Raji (cell line): Measurements from ENCODE around the gene TMEM223.

Experiments used
- POLR2A ChIP-seq: IDR thresholded peaks from 2 replicates; pipeline ENCODE4 v1.6.1; 2011; ENCODE audit warnings: low read depth, low read length, control low read depth; ENCODE audit not compliant: insufficient read depth

The TMEM223 gene

DNA sequence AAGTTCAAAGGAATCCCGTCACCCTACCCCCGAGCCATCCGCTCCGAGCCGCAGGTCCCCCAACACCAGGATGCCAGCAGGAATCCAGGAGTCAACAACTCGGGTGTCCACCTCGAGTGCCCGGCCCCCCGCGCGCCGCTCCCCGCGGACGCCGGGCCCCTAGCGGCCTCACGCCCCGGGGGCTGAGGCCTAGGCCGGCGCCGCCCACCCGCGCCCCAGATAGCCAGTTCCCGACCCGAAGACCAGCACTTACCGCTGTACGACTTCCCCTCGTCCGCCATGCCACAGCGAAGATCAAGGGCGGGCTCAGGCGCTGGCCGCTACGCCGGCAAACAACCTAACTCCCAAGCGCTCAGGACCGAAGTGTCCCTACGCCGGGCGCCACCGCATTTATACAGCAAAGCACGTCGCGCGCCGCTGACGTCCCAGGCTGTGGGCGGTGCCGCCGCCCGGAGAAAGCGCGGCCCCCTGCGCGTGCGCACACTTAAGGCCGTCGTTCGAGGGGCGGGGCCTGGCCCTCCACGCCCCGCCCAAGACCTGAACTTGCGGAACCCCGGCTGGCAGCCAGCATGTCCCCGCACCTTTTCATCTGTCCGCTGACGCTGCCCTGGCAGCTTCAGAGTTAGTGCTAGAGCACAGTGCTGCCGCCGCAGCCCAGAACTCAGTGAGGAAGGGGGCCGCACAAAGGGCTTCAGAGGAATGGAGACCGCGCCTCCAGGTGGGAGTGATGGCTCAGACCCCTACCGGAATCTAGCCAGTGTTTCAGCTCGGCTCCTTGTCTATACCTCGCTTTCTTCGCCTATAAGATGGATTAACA, 13.5 kb upstream of the TMEM223 start, which contains the start of gene NXF1:
TSS of gene NXF1 (minus strand) at position 365 of the 817 bp plus-strand sequence. CDS start at position 281, 84 bp downstream.
- TF ChIP-seq POLR2A: peak; percentile 100

DNA sequence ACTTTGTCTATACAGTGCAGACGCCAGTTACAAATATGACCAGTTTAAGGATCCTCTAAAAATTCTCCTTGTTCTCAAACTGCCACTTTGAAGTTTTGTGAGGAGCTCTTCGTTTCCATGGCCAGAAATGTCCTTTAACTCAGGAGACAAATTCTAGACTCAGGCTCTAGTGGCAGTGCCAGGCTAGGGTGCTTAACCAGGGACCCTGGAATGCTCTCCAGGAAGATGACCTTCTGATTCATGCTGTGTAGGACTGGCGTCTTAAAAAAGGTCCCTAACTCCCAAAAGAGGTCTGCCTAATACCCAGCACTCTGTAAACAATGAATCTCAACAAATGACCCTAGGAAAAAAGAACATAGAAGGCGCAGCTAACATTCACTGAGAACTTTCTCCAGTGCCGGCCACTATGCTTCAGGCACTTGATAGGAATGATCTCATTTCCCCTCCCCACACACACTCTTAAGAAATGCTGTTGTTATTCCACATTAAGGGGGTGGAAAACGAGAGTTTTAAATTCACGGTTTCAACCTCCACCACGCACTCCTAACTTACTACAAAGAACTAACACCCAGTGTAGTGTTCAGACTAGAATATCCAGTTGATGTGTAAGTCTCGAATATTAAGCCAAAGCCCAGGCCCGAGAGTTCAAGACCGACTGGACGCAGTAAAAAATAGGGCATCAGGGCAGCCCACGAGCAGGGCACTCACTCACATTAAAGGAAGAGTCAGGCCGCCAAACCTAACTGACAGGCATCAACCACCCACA, 12.7 kb upstream of the TMEM223 start:
- no peak for TF ChIP-seq POLR2A

- TF ChIP-seq POLR2A: no peak
These were observed 9.3 kb upstream of the TMEM223 start for GRCh38 chr11:62801071-62801470.

GRCh38 chr11:62799486-62799885, 7.7 kb upstream of the TMEM223 start:
- no peak for TF ChIP-seq POLR2A

- TF ChIP-seq POLR2A: no peak
These were observed 4.5 kb upstream of the TMEM223 start for GRCh38 chr11:62796281-62796680.

GRCh38 chr11:62794201-62794775, 2.5 kb upstream of the TMEM223 start:
- TF ChIP-seq POLR2A: no peak

DNA sequence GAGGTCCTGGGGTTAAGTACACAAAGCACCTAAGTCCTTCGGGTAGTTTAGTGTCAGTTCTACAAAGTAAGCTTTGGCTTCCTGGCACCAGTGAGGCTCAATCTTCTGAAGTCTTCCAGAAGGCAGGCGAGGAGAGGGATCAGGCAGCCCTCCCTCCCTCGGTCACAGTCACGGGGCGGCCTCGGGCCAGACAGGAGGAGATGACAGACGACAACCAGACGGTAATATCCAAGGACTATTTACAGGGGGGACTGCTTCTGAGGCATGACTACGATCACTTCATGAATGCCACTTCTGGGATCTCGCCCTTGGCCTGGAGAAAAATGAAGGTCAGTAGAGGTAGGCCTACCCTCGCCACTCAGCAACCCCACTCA, 383 bp upstream of the TMEM223 start:
- TF ChIP-seq POLR2A: no peak

DNA sequence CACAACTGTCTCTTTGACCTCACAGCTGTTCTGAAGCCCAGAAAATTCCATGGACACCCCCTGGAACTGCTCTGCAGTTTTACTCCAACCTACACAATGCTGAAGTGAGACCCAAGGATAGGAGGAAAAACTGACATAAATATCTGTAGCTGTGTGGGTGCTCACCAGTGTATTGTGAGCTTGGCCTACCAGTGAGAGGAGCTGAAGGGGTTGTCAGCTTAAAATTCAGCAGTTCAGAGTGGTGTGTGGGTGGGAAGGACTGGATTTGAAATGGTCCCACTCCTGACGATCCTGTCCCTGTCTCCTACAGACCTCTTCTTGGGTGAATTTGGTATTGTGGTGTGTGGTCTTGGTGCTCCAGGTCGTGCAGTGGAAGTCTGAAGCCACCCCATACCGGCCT, 2.2 kb downstream of the TMEM223 start:
- TF ChIP-seq POLR2A: no peak

DNA sequence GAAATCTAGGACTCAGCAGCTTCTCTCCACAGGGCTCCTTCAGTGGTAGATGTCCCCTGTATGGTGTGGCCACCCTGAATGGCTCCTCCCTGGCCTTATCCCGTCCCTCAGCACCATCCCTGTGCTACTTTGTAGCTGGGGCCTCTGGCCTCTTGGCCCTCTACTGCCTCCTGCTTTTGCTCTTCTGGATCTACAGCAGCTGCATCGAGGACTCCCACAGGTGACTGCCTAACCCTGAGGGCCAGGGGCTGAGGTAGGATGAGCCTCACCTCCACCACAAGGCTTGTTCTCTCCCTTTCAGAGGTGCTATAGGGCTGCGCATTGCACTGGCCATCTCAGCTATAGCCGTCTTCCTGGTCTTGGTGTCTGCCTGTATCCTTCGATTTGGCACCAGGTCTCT, 2.8 kb downstream of the TMEM223 start:
- TF ChIP-seq POLR2A: no peak

- TF ChIP-seq POLR2A: peak; percentile 99
These were observed 4.6 kb downstream of the TMEM223 start, which contains the start of gene TMEM179B for GRCh38 chr11:62787005-62787759. TMEM179B (plus strand) TSS chr11:62787402; CDS start chr11:62787432, 30 bp downstream.

DNA sequence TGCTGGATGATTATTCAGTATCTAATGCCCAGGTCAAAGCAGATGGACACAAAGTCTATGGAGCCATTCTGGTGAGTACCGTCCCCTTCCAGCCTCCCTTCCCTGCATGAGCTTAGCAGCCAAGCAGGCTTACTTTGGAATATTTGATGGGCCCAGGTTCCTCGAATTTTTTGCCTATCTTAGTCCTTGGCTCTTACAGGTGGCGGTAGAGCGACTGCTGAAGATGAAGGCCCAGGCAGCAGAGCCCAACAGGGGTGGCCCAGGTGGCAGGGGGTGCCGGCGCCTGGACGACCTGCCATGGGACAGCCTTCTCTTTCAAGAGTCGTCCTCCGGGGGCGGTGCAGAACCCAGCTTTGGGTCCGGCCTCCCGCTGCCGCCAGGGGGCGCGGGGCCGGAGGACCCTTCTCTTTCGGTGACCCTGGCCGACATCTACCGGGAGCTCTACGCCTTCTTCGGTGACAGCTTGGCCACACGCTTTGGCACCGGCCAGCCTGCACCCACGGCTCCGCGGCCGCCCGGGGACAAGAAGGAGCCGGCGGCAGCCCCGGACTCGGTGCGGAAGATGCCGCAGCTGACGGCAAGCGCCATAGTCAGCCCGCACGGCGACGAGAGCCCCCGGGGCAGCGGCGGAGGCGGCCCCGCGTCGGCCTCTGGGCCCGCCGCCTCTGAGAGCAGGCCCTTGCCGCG, 5.3 kb downstream of the TMEM223 start:
- TF ChIP-seq POLR2A: no peak

DNA sequence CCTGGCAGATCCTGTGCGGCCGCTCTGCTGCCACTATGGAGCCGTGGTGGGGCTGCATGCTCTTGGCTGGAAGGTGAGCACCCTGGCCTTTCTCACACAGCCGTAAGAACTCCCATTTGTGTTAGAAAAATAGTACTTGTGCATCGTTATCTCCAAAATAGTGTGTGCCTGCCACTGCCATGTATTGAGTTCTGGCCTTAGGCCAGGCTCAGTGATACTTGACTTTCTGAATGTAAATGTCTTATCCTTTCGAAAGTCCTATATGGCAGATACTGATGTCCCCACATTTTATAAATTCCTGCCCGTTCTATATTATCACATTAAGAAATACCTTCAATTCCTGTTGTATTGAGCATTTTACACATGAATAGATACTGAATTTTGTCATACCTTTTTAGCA, 9.1 kb downstream of the TMEM223 start:
- TF ChIP-seq POLR2A: no peak

DNA sequence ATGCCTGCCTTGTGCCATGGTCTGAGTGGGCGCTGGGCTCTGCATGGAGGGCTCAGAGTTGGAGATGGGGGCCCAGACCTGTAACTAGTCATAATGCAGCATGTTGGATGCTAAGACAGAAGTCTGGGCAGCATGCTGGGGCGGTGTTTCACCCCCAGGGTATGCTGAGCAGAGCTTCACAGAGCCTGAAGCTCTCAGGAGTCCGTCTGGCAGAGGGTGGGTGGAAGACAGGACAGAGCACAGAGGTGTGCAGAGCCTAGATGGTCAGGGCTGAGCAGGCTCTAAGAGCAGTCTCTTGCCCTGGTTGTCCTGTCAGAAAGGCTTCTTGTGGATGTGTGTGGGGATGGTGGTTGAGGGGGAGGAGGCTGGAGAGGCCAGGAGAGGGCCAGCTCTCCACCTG, 13.4 kb downstream of the TMEM223 start:
- TF ChIP-seq POLR2A: no peak

GRCh38 chr11:62777389-62777788, 14.4 kb downstream of the TMEM223 start:
- no peak for TF ChIP-seq POLR2A

DNA sequence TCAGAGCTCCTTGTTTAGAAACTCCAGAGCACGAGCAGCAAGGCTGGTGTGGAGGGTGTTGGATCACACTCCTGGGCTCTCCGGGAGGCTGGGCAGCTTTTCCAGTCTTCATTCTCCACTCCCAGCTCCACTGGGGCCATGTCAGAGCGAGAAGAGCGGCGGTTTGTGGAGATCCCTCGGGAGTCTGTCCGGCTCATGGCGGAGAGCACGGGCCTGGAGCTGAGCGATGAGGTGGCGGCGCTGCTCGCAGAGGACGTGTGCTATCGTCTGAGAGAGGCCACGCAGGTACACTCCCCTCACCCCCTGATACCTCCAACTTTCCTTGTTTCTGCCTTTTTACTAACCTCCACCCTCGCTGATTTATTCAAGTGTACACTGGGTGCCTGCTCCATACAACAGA, 16.2 kb downstream of the TMEM223 start:
- TF ChIP-seq POLR2A: no peak

DNA sequence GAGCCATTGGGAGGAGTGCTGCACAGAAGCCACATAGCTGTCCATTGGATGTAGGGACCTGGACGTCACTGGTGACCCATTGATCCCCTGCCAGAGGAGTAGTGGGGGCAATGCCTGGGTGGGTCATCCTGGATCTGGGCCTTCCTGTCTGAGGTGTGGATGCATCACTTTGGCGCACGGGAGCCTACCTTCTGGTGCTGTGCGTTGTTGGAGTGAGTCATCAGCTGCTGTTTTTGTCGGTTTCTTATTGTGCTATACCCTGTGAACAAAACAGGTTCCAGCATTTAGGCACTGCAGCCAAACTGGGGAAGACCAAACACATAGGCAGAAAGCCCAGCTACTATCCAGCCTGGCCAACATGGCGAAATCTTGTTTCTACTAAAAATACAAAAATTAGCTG, 17.4 kb downstream of the TMEM223 start:
- TF ChIP-seq POLR2A: no peak
